GM10266 (cell line): Measurements from ENCODE around the gene SLC5A1.

Source experiments
- DNase-seq: peaks from one replicate; pipeline ENCODE4 v3.0.0; 2012; ENCODE audit errors: extremely low spot score
- TF ChIP-seq, protein P1 (sequence below): IDR thresholded peaks from 2 replicates; pipeline ENCODE4 v1.5.1; 2012; ENCODE audit warnings: mild to moderate bottlenecking, low read depth; ENCODE audit not compliant: control insufficient read depth, insufficient read depth; ENCODE audit errors: missing control alignments

The SLC5A1 gene

DNA sequence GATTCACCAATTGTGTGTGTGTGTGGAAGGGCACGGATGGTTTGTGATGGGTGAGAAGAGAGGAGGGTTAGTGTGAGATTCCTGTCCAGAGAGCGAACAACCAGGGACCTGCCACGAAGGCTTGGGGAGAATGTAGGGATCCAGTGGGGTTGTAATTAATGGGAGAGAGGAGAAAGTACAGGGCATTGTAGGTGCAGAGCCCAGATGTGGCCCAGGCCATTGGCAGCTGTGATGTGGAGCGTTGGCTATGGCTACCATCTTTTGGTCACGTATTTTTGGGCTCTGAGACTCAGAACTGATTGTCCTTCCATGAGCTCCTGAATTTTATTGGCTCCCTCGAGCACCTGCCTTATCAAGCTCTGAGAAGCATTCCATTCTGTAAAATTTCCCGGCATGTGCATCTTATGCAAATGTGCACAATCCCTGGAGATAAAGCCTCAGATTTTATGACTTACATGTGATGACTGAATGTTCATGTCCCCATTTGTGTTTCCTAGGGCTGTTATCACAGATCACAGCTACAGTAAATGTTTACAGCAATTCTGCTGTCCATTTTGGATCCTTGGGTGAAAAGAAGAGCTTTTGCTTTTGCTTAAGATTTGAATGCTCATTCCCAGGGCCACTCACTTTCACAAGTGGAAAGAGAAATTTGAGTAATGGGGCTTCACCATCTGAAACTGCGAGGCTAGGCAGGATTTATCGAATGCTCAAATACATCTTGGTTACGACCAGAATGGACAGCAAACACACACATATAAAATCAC is 33.1 kb downstream of the SLC5A1 start:
- TF ChIP-seq, protein P1, sequence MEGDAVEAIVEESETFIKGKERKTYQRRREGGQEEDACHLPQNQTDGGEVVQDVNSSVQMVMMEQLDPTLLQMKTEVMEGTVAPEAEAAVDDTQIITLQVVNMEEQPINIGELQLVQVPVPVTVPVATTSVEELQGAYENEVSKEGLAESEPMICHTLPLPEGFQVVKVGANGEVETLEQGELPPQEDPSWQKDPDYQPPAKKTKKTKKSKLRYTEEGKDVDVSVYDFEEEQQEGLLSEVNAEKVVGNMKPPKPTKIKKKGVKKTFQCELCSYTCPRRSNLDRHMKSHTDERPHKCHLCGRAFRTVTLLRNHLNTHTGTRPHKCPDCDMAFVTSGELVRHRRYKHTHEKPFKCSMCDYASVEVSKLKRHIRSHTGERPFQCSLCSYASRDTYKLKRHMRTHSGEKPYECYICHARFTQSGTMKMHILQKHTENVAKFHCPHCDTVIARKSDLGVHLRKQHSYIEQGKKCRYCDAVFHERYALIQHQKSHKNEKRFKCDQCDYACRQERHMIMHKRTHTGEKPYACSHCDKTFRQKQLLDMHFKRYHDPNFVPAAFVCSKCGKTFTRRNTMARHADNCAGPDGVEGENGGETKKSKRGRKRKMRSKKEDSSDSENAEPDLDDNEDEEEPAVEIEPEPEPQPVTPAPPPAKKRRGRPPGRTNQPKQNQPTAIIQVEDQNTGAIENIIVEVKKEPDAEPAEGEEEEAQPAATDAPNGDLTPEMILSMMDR: no peak
- no peak for DNase-seq

DNA sequence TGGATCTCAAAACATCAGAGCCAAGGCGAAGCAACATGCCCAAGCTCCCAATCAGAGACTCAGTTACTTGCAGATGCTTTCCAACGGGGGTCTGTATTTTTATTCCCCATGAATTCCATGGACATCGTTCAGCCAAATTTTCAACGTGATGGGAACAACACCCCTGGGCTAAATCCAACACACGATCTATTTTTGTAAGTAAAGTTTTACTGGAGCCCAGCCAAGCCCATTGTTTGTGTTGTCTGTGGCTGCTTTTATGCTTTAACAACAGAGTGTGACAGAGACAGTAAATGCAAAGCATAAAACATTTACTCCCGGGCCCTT is 33.7 kb downstream of the SLC5A1 start:
- no peak for DNase-seq
- TF ChIP-seq, protein P1: no peak

DNA sequence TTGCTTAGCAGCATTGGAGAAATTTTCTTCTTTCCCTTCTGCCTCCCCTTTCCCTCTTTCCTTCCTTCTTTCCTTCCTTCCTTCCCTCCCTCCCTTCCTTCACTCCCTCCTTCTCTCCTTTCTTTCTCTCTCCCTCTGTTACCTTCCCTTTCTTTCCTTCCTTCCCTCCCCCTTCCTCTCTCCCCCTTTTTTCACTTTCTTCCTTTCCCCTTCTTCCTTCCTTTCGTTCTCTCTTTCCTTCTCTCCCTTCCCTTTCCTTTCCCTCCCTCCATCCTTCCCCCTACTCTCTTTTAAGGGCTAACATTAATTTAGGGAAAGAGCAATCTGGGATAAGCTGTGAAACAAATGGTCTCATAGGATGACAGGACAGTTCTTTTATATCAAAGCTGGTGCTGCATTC is 34.1 kb downstream of the SLC5A1 start:
- DNase-seq: no peak
- TF ChIP-seq, protein P1: no peak

DNA sequence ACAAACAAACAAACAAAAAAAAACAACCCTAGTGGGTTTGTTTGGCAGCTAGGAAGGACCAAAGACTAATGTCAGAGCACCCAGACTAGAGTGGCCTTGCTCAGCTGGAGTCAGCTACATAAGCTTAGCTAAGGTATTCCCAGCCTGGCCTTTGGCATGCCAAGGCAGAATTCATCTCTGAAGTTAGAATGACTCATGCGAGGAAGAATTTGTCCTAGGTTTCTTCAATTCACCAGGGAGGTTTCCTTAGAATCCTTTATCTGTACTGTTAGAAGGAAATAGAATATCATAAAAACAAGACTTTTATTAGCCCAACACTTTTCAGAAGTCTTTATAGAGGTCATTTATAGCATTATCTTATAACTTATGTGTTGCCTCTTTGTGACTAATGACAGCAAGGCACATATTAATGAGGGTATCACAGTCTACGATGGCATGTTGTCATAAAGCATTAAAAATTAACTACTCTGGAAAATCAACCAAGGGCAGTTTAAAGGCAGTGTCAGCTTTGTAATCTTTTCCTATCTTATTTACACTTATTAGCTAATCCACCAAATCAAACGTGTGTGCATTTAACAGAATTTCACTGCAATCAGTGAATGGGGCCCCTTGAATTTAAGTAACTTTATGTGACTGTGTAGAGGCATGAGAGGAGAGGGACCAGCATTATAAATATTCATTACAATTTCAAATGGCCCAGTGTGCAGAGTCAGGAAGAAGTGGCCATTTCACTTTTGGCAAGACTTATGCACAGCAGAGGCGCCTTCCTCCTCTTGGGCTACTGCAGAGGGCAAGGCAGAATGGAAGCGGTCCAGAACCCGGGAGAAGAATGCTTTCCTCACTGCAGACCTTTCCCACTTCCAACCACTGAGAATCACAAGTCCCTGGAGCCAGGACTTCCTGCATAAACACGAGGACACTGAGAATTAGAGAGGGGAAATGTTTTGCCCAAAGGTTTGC is 36.3 kb downstream of the SLC5A1 start:
- DNase-seq: no peak
- TF ChIP-seq, protein P1: no peak

DNA sequence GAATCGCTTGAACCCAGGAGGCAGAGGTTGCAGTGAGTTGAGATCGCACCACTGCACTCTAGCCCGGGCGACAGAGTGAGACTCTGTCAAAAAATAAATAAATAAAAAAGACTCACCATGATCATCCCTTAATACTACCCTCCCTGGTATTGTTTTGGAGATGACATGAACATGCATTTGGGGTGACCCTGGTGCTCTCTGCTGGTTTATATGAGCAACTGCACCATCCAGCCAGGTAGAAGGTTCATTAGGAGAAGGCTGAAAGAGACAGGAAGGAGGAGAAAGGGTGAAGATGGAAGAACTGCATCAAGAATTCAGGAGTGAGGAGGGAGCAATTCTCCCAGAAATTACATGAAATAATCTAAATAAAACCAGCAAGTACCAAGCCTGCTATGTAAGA is 37.8 kb downstream of the SLC5A1 start:
- TF ChIP-seq, protein P1: peak; percentile 71
- peak; percentile 65 for DNase-seq

DNA sequence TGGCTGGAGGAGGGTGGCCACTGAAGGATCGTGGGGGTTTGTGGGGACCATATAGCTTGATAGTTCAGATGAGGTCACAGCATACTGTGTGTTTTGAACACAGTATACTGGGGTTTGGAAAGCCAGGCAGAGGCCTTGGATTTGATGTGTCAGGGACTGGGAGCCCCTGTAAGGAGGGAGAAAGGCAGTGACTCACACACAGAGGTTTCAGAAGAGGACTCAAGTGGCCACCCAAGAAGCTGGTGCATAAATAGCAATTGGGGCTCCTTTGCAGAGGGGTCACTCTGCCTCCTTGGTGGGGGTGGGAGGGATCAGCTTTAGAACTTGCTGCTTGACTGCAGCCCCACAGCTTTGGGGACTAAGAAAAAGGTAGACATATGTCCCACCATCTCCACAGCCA is 39.3 kb downstream of the SLC5A1 start:
- no peak for DNase-seq

More for the DNA sequence above, 39.3 kb downstream of the SLC5A1 start:
- TF ChIP-seq, protein P1: no peak
